ENCODE measurements around the gene BCAT1.

The BCAT1 gene

GRCh38 chr12:24803430-24804245 is 145.3 kb downstream of the BCAT1 start:
- H3K27ac ChIP-seq, result no peak overlapping the region
- no peak for TF ChIP-seq CTCF (conservative IDR thresholded peaks at IDR 0.05)
- no peak for TF ChIP-seq ZFX (IDR thresholded peaks at IDR 0.05)

- H3K27ac ChIP-seq, result no peak overlapping the region
- TF ChIP-seq CTCF (conservative IDR thresholded peaks at IDR 0.05) (no peak), ZFX (IDR thresholded peaks at IDR 0.05) (no peak)
Observed at GRCh38 chr12:24798335-24798734, 150.6 kb downstream of the BCAT1 start.

GRCh38 chr12:24797901-24798300 is 151.0 kb downstream of the BCAT1 start:
- no peak for TF ChIP-seq CTCF (conservative IDR thresholded peaks at IDR 0.05)
- no peak for TF ChIP-seq ZFX (IDR thresholded peaks at IDR 0.05)
- H3K27ac ChIP-seq, result no peak overlapping the region

GRCh38 chr12:24796876-24797275 is 152.0 kb downstream of the BCAT1 start:
- TF ChIP-seq ZFX (IDR thresholded peaks at IDR 0.05) (no peak), CTCF (conservative IDR thresholded peaks at IDR 0.05) (no peak)
- H3K27ac ChIP-seq, result no peak overlapping the region

- TF ChIP-seq ZFX (IDR thresholded peaks at IDR 0.05) (no peak), CTCF (conservative IDR thresholded peaks at IDR 0.05) (no peak)
Observed at GRCh38 chr12:24795699-24796347, 153.1 kb downstream of the BCAT1 start.

GRCh38 chr12:24791622-24792021 is 157.3 kb downstream of the BCAT1 start:
- TF ChIP-seq CTCF (conservative IDR thresholded peaks at IDR 0.05) (no peak), ZFX (IDR thresholded peaks at IDR 0.05) (no peak)
- no peak overlapping the region for H3K27ac ChIP-seq

More at GRCh38 chr12:24795699-24796347, 153.1 kb downstream of the BCAT1 start:
- H3K27ac ChIP-seq, result no peak overlapping the region

GRCh38 chr12:24788886-24789285 is 160.0 kb downstream of the BCAT1 start:
- TF ChIP-seq ZFX (IDR thresholded peaks at IDR 0.05) (no peak), CTCF (conservative IDR thresholded peaks at IDR 0.05) (no peak)
- H3K27ac ChIP-seq, result no peak overlapping the region
